HepG2 (cell line): ENCODE measurements around the gene TBX10. TPM values are rescaled to one million over a fixed set of nuclear protein-coding genes. Genes with fewer than 3 reads are reported as not detected.

Experiments used
- HOXA9 ChIP-seq: sonication (generic); formaldehyde crosslinking; IDR thresholded peaks from 2 replicates; pipeline ENCODE4 v1.8.1; 2022; ENCODE audit warnings: missing genetic modification reagents, mild to moderate bottlenecking, moderate library complexity, borderline replicate concordance
- IKZF4 ChIP-seq: sonication (generic); formaldehyde crosslinking; IDR thresholded peaks from 2 replicates; pipeline ENCODE4 v1.5.1; 2020; ENCODE audit warnings: borderline replicate concordance, mild to moderate bottlenecking, low read depth, missing genetic modification reagents; ENCODE audit errors: not compliant biosample characterization
- LCORL ChIP-seq, 2 experiments: fragments of 450-650 bp in 1 of 2; sonication (generic) in 1 of 2; formaldehyde crosslinking in 1 of 2; IDR thresholded peaks; 2 replicates each; pipeline versions ENCODE4 v1.5.0 to v1.6.1; 2017 to 2020; ENCODE audit warnings: antibody characterized with exemption in 1 of 2, missing genetic modification reagents in 1 of 2
- MAFG ChIP-seq: sonication (generic); formaldehyde crosslinking; IDR thresholded peaks from 2 replicates; pipeline ENCODE4 v1.5.1; 2020; ENCODE audit warnings: mild to moderate bottlenecking, missing genetic modification reagents
- MEF2D ChIP-seq: sonication (generic); formaldehyde crosslinking; IDR thresholded peaks from 2 replicates; pipeline ENCODE4 v1.5.1; 2020; ENCODE audit warnings: mild to moderate bottlenecking, missing genetic modification reagents
- MTA1 ChIP-seq: sonication (generic); formaldehyde crosslinking; IDR thresholded peaks from 2 replicates; pipeline ENCODE4 v1.4.0; 2020; ENCODE audit warnings: missing genetic modification reagents, mild to moderate bottlenecking, borderline replicate concordance
- NFKB2 ChIP-seq: sonication (generic); formaldehyde crosslinking; IDR thresholded peaks from 2 replicates; pipeline ENCODE4 v1.4.0; 2020; ENCODE audit warnings: missing genetic modification reagents, borderline replicate concordance
- RCOR2 ChIP-seq: IDR thresholded peaks from 2 replicates; pipeline ENCODE4 v1.6.1; 2016; ENCODE audit warnings: missing biosample characterization, missing genetic modification reagents
- SATB2 ChIP-seq: sonication (generic); formaldehyde crosslinking; IDR thresholded peaks from 2 replicates; pipeline ENCODE4 v1.5.0; 2020; ENCODE audit warnings: missing genetic modification reagents
- TEAD3 ChIP-seq: optimal IDR thresholded peaks from 2 replicates; pipeline ENCODE3; 2016; ENCODE audit warnings: borderline replicate concordance
- ZEB1 ChIP-seq: IDR thresholded peaks from 2 replicates; pipeline ENCODE4 v1.6.1; 2012; ENCODE audit warnings: mild to moderate bottlenecking, low read depth, inconsistent platforms; ENCODE audit not compliant: insufficient replicate concordance
- ZNF17 ChIP-seq: sonication (generic); formaldehyde crosslinking; IDR thresholded peaks from 2 replicates; pipeline ENCODE4 v1.5.0; 2020; ENCODE audit warnings: mild to moderate bottlenecking, missing genetic modification reagents
- ZNF468 ChIP-seq: sonication (generic); formaldehyde crosslinking; IDR thresholded peaks from 2 replicates; pipeline ENCODE4 v1.8.0; 2022; ENCODE audit warnings: mild to moderate bottlenecking, moderate library complexity, missing genetic modification reagents
- ZNF546 ChIP-seq: sonication (generic); formaldehyde crosslinking; conservative IDR thresholded peaks from 2 replicates; pipeline ENCODE4 v1.8.1; 2023; ENCODE audit warnings: mild to moderate bottlenecking, missing genetic modification reagents
- ZNF569 ChIP-seq: sonication (generic); formaldehyde crosslinking; IDR thresholded peaks from 2 replicates; pipeline ENCODE4 v1.5.0; 2020; ENCODE audit warnings: mild to moderate bottlenecking, missing genetic modification reagents, moderate library complexity, borderline replicate concordance
- ZNF615 ChIP-seq: sonication (generic); formaldehyde crosslinking; IDR thresholded peaks from 2 replicates; pipeline ENCODE4 v1.5.0; 2020; ENCODE audit warnings: mild to moderate bottlenecking, missing genetic modification reagents, borderline replicate concordance
- ZNF674 ChIP-seq: sonication (generic); formaldehyde crosslinking; IDR thresholded peaks from 2 replicates; pipeline ENCODE4 v1.5.0; 2020; ENCODE audit warnings: low read depth, mild to moderate bottlenecking, missing genetic modification reagents
- polyA plus RNA-seq, 8 experiments: library from polyadenylated mRNA; depleted of rRNA in 3 of 8; stranded (reverse) in 7 of 8; unstranded in 1 of 8; fragments of >200 nt; fragmentation: Illumina TruSeq in 4 of 8; extraction: Trizol in 4 of 8; gene quantifications; 2 replicates each; pipeline versions ENCODE4 v1.2.1 to v1.2.3, GENCODE V29; 2011 to 2016; ENCODE audit warnings: low read depth in 4 of 8, missing spikeins in 1 of 8, mixed read lengths in 1 of 8; ENCODE audit not compliant: insufficient read depth in 1 of 8
- total RNA-seq, 5 experiments: library from RNA; depleted of rRNA; stranded (reverse); fragments of >200 nt; fragmentation: Illumina TruSeq; extraction: Trizol; gene quantifications; 2 replicates each; pipeline ENCODE4 v1.2.3, GENCODE V29; 2016; ENCODE audit warnings: low read depth in 1 of 5
- TF ChIP-seq, protein P1 (sequence below): IDR thresholded peaks from 2 replicates; pipeline ENCODE4 v1.6.1; 2016; ENCODE audit warnings: missing biosample characterization, missing genetic modification reagents, low read depth
- TF ChIP-seq, protein P2 (sequence below): sonication (generic); formaldehyde crosslinking; IDR thresholded peaks from 2 replicates; pipeline ENCODE4 v1.5.0; 2020; ENCODE audit warnings: missing genetic modification reagents, mild to moderate bottlenecking, borderline replicate concordance
- TF ChIP-seq, protein P3 (sequence below): sonication (generic); formaldehyde crosslinking; IDR thresholded peaks from 2 replicates; pipeline ENCODE4 v1.5.0; 2020; ENCODE audit warnings: mild to moderate bottlenecking, missing genetic modification reagents, borderline replicate concordance

TBX10 gene
- total and polyA plus RNA-seq, 2 of the 13 experiments (the other 11 are each of a cell fraction or from before 2014, with no cell fraction given), result 0.27 to 1.7 TPM

DNA sequence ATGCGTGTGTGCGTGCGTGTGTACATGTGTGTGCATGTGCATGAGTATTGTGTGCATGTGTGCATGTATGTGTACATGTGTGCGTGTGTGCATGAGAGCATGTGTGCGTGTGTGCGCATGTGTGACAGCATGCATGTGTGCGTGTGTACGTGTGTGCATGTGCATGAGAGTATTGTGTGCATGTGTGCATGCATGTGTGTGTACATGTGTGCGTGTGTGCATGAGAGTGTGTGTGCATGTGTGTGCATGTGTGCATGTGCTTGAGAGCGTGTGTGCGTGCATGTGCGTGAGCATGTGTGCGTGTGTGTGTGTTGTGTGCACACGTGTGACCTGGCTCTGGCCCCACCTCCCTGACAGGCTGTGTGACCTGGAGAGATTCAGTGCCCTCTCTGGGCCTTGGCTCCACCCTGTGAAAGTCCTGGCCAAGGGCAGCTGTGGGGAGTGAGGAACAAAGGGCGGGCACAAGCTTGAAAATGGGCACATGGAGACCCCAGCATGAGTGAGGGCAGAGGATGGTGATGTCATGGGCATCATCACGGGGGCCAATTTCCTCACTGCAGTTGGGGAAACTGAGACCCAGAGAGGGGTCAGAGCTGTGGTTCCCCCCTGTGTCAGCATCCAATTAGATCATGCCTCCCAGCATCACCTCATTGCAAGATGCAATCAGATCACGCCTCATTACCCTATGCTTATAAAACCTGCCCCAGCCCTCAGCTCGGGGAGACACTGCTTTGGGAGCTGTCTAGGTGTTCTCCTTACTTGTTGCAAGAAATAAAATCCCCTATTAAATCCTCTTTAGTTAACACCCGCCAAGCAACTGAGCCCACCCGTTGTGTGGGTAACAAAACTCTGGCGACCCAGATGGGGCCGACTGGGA, 10.3 kb upstream of the TBX10 start (continued):
- TF ChIP-seq, protein P1, sequence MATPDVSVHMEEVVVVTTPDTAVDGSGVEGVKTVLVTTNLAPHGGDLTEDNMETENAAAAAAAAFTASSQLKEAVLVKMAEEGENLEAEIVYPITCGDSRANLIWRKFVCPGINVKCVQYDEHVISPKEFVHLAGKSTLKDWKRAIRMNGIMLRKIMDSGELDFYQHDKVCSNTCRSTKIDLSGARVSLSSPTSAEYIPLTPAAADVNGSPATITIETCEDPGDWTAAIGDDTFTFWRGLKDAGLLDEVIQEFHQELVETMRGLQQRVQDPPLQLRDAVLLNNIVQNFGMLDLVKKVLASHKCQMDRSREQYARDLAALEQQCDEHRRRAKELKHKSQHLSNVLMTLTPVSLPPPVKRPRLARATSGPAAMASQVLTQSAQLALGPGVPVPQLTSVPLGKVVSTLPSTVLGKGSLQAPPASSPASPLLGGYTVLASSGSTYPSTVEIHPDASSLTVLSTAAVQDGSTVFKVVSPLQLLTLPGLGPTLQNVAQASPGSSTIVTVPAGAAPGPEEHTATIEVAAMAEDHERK (CRISPR knock-in tag), result no peak
- no peak for TF ChIP-seq ZNF546 (CRISPR knock-in tag)
- TF ChIP-seq RCOR2, result no peak
- TF ChIP-seq IKZF4, result no peak
- TF ChIP-seq ZNF17, result no peak
- TF ChIP-seq, protein P2, sequence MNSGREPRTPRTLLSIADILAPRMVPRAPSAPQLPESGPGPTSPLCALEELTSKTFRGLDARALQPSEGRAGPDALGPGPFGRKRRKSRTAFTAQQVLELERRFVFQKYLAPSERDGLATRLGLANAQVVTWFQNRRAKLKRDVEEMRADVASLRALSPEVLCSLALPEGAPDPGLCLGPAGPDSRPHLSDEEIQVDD (CRISPR knock-in tag), result no peak
- TF ChIP-seq TEAD3 (CRISPR knock-in tag), result peak; percentile 31
- no peak for TF ChIP-seq MEF2D (CRISPR knock-in tag)
- TF ChIP-seq, protein P3, sequence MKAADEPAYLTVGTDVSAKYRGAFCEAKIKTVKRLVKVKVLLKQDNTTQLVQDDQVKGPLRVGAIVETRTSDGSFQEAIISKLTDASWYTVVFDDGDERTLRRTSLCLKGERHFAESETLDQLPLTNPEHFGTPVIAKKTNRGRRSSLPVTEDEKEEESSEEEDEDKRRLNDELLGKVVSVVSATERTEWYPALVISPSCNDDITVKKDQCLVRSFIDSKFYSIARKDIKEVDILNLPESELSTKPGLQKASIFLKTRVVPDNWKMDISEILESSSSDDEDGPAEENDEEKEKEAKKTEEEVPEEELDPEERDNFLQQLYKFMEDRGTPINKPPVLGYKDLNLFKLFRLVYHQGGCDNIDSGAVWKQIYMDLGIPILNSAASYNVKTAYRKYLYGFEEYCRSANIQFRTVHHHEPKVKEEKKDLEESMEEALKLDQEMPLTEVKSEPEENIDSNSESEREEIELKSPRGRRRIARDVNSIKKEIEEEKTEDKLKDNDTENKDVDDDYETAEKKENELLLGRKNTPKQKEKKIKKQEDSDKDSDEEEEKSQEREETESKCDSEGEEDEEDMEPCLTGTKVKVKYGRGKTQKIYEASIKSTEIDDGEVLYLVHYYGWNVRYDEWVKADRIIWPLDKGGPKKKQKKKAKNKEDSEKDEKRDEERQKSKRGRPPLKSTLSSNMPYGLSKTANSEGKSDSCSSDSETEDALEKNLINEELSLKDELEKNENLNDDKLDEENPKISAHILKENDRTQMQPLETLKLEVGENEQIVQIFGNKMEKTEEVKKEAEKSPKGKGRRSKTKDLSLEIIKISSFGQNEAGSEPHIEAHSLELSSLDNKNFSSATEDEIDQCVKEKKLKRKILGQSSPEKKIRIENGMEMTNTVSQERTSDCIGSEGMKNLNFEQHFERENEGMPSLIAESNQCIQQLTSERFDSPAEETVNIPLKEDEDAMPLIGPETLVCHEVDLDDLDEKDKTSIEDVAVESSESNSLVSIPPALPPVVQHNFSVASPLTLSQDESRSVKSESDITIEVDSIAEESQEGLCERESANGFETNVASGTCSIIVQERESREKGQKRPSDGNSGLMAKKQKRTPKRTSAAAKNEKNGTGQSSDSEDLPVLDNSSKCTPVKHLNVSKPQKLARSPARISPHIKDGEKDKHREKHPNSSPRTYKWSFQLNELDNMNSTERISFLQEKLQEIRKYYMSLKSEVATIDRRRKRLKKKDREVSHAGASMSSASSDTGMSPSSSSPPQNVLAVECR, result no peak
- 0 out of 2 replicates have a peak, but pooled peaks have one; percentile 21 for TF ChIP-seq MTA1 (CRISPR knock-in tag)
- no peak for TF ChIP-seq MAFG
- no peak for TF ChIP-seq ZNF468 (CRISPR knock-in tag)
- no peak for TF ChIP-seq ZNF674 (CRISPR knock-in tag)
- no peak for TF ChIP-seq ZNF615 (CRISPR knock-in tag)
- TF ChIP-seq SATB2 (CRISPR knock-in tag), result no peak
- TF ChIP-seq NFKB2 (CRISPR knock-in tag), result no peak
- TF ChIP-seq ZNF569 (CRISPR knock-in tag), result no peak
- no peak for TF ChIP-seq LCORL (IDR thresholded peaks at IDR 0.05)
- TF ChIP-seq LCORL (CRISPR knock-in tag; IDR thresholded peaks at IDR 0.05), result no peak
- no peak for TF ChIP-seq HOXA9 (CRISPR knock-in tag)
- no peak for TF ChIP-seq ZEB1
